ENCODE data around the gene LAMA5. TPM values are rescaled to one million over a fixed set of nuclear protein-coding genes. Genes with fewer than 3 reads are reported as not detected.

Gene LAMA5
- total and polyA plus RNA-seq, 2 of the 8 experiments (the other 6 are each of a cell fraction or from before 2014, with no cell fraction given) = 34.4 to 225 TPM

DNA sequence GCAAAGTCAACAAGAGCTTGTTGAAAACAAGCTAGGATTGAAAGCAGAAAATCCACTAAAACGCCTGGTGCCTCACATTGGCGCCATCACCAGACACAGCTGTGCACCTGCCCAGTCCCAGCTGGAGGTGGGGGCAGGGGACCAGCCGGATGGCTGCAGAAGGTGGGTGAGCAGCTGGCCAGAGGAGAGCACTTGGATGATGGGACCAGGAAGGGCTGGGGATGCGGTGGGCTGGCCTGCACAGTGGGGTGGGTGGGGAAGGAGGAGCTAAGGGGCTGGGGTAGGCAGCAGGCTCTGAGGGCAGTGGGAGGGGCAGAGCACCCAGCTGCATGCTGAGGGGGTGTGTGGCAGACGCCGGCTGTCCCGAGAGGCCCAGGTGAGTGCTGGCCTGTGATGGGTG lies 32.9 kb upstream of the LAMA5 start:
- no peak overlapping the region for H3K14ac ChIP-seq (ENCODE audit: insufficient read length)
- H3K27me3 ChIP-seq (replicated peaks in 1 of 4; ENCODE audit: control insufficient read depth in 3 of 4, extremely low read depth in 1 of 4, insufficient read depth in 3 of 4, low read length in 3 of 4) = no peaks in the 10 kb centered on the region
- DNase-seq (ENCODE audit: low read depth in 1 of 2, low spot score in 2 of 2) (no peak), FAIRE-seq (no peak)
- H3K4ac ChIP-seq (replicated peaks; ENCODE audit: insufficient read length, low read depth, low read length) = no peak overlapping the region
- H2BK120ac ChIP-seq (replicated peaks; ENCODE audit: low read depth, low read length) = no peak overlapping the region
- H3K4me3 ChIP-seq (ENCODE audit: extremely low read depth in 1 of 4, insufficient read depth in 2 of 4, low read depth in 3 of 4, low read length in 4 of 4) = no peak overlapping the region
- H3K9ac ChIP-seq (replicated peaks in 1 of 4; ENCODE audit: extremely low read depth in 1 of 4, low read depth in 3 of 4, low read length in 3 of 4) = no peak overlapping the region
- no peak overlapping the region for H2BK5ac ChIP-seq (ENCODE audit: low read depth, low read length)
- no peak overlapping the region for H2BK12ac ChIP-seq (ENCODE audit: low read depth, low read length)
- 91% methylated on average over 4 of the region's 7 CpGs; no CpG with 5 or more reads in 1 of the 2 experiments for WGBS, 2 experiments (ENCODE audit: extremely low coverage in 1 of 2, insufficient coverage in 1 of 2, insufficient read length in 1 of 2, insufficient replicate concordance in 2 of 2, low coverage in 1 of 2, low lambda C conversion rate in 2 of 2, missing lambda C conversion rate in 1 of 2)
- no peak overlapping the region for H3K4me2 ChIP-seq (ENCODE audit: insufficient read depth in 1 of 2, low read depth in 2 of 2, low read length in 2 of 2)
- H3K56ac ChIP-seq (replicated peaks; ENCODE audit: insufficient read length, low read depth, low read length) = no peak overlapping the region
- no peak overlapping the region for H2BK20ac ChIP-seq (ENCODE audit: low read length)
- H4K20me1 ChIP-seq (replicated peaks in 1 of 2; ENCODE audit: control insufficient read depth in 1 of 2, insufficient read depth in 2 of 2, low read length in 2 of 2) = peaks cover 0 to 14% of the 10 kb centered on the region in 2 experiments
- peaks cover 6% of the 10 kb centered on the region; the same call in 1 of the 2 replicates for H3K23me2 ChIP-seq (ENCODE audit: low read depth, low read length)
- no peak overlapping the region for H2BK15ac ChIP-seq (ENCODE audit: low read length)
- peaks cover 0 to 5% (median 3%) of the 10 kb centered on the region in 4 experiments; a peak in 5 of 7 replicates for H3K4me1 ChIP-seq (replicated peaks in 1 of 4; ENCODE audit: control insufficient read depth in 3 of 4, insufficient read depth in 4 of 4, low read length in 3 of 4)
- no peak overlapping the region; the same call in 1 of the 2 replicates for H4K8ac ChIP-seq (ENCODE audit: extremely low read depth, insufficient read depth, low read length)
- H3K23ac ChIP-seq (ENCODE audit: insufficient read length) = no peak overlapping the region
- no peak overlapping the region for H4K91ac ChIP-seq (replicated peaks; ENCODE audit: insufficient read length, low read length)
- no peak overlapping the region for H4K5ac ChIP-seq (ENCODE audit: insufficient read length, low read depth, low read length)
- CTCF ChIA-PET (ENCODE audit: partially characterized antibody) = interaction anchor here (0.6 to 7.6 kb wide), 13 partner anchors 9 to 1650 kb away, joined by 3 to 103 read pairs (median 3); partner anchors contain the start of genes ADRM1 and RPS21
- H2AFZ ChIP-seq (ENCODE audit: low read length) = no peak overlapping the region
- H3K27ac ChIP-seq (ENCODE audit: low read depth, low read length) = no peak overlapping the region
- peaks cover 0 to 2% of the 10 kb centered on the region in 2 experiments; a peak in 1 of 4 replicates for H3K9me3 ChIP-seq (ENCODE audit: insufficient read depth in 2 of 2, low read depth in 1 of 2, low read length in 1 of 2)
- H3K36me3 ChIP-seq (ENCODE audit: control insufficient read depth in 2 of 4, insufficient read depth in 4 of 4, low read length in 3 of 4) = no peaks in the 10 kb centered on the region
- no peaks in the 10 kb centered on the region; the same call in 1 of the 2 replicates for H3K79me1 ChIP-seq (ENCODE audit: low read depth, low read length)
- H3K79me2 ChIP-seq (ENCODE audit: control insufficient read depth in 1 of 2, insufficient read depth in 2 of 2, low read length in 2 of 2) = no peaks in the 10 kb centered on the region; a peak in 1 of 4 replicates
- POLR2A ChIA-PET (ENCODE audit: partially characterized antibody) = interaction anchor here (0.9 to 7.7 kb wide), 2 partner anchors 9 to 17 kb away, joined by 3 to 105 read pairs; partner anchors contain the start of gene RPS21
- no peak overlapping the region for H3K18ac ChIP-seq (ENCODE audit: extremely low read depth, low read length)
- TF ChIP-seq, protein P1, sequence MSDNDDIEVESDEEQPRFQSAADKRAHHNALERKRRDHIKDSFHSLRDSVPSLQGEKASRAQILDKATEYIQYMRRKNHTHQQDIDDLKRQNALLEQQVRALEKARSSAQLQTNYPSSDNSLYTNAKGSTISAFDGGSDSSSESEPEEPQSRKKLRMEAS (IDR thresholded peaks at IDR 0.05) = no peak
- TF ChIP-seq CBX8 (IDR thresholded peaks at IDR 0.05; ENCODE audit: borderline replicate concordance, low read depth, low read length) (no peak), SIN3A (conservative IDR thresholded peaks at IDR 0.05 in 1 of 2, IDR thresholded peaks at IDR 0.05 in 1 of 2; ENCODE audit: low read depth in 1 of 2, low read length in 2 of 2) (no peak), SIX5 (IDR thresholded peaks at IDR 0.05; ENCODE audit: low read depth, low read length) (no peak), TAF7 (optimal IDR thresholded peaks at IDR 0.05; ENCODE audit: borderline replicate concordance, low read depth, low read length) (no peak), RFX5 (IDR thresholded peaks at IDR 0.05; ENCODE audit: borderline replicate concordance, low read depth, low read length) (no peak)
- H2AK5ac ChIP-seq (ENCODE audit: low read depth, low read length) = no peak overlapping the region

All from H1 (cell line).